ENCODE results near the gene SLC46A3.

SLC46A3 gene

DNA sequence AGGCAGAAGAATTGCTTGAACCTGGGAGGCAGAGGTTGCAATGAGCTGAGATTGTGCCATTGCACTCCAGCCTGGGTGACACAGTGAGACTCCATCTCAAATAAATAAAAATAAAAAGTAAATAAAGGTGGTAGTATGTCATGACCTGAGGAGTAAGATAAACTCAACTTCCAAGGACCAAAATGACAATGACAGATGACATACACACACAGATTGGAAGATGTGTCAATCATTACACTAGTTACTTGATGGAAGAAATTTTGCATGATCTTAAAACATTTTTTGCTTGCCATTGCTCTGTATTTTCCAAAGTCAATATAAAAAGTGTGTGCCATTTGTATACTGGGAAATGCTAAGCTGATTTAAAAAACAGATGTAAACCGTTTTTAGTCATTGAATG is 4.1 kb downstream of the SLC46A3 start:
- Histone ChIP-seq H3K4me1 (ENCODE audit: control insufficient read depth, insufficient read depth, low read length) (no peaks in the 10 kb centered on the region; the same call in 1 of the 2 replicates), H3K27ac (ENCODE audit: extremely low read depth, low read depth, low read length) (no peak overlapping the region), H3K36me3 (ENCODE audit: control insufficient read depth in 2 of 2, insufficient read depth in 1 of 2, low read length in 2 of 2) (peaks cover 0 to 4% of the 10 kb centered on the region in 2 experiments; a peak in 1 of 3 replicates), H3K4me3 (ENCODE audit: low read depth, low read length) (no peak overlapping the region), H3K9me3 (ENCODE audit: control insufficient read depth, insufficient read depth, low read depth, low read length) (no peaks in the 10 kb centered on the region)
- ChIA-PET CTCF (no interaction called here), POLR2A (no interaction called here)
- TF ChIP-seq, protein P1, sequence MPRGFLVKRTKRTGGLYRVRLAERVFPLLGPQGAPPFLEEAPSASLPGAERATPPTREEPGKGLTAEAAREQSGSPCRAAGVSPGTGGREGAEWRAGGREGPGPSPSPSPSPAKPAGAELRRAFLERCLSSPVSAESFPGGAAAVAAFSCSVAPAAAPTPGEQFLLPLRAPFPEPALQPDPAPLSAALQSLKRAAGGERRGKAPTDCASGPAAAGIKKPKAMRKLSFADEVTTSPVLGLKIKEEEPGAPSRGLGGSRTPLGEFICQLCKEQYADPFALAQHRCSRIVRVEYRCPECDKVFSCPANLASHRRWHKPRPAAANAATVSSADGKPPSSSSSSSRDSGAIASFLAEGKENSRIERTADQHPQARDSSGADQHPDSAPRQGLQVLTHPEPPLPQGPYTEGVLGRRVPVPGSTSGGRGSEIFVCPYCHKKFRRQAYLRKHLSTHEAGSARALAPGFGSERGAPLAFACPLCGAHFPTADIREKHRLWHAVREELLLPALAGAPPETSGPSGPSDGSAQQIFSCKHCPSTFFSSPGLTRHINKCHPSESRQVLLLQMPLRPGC (tag by site-specific recombination; IDR thresholded peaks at IDR 0.05): no peak
- TF ChIP-seq ZNF449 (tag by site-specific recombination; IDR thresholded peaks at IDR 0.05) (no peak), ZNF544 (tag by site-specific recombination; IDR thresholded peaks at IDR 0.05) (no peak), ZNF433 (tag by site-specific recombination; IDR thresholded peaks at IDR 0.05; ENCODE audit: low read depth) (no peak), ZNF221 (tag by site-specific recombination; IDR thresholded peaks at IDR 0.05; ENCODE audit: borderline replicate concordance) (no peak), RBAK (tag by site-specific recombination; IDR thresholded peaks at IDR 0.05) (no peak)

DNA sequence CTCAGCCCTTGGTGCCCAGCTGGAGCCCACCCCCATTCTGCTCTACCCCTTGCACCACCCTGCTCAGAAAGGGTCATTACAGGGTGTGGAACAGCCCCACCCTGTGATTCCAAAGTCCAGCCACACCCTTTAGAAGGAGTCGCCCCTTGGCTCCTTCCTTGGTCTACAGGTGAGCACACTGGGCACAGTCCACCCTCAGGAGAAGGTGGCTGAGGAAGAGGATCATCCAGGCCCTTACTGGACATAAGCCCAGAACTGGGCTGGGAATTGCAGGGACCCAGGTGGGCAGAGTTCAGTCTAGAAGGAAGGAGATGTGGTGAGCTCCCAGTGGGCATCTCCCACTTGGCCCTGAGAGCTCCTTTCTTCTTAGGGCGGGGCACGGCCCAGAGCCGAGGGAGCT is 8.6 kb downstream of the SLC46A3 start:
- ChIA-PET POLR2A (no interaction called here), CTCF (no interaction called here)
- Histone ChIP-seq H3K4me3 (ENCODE audit: low read depth, low read length) (no peak overlapping the region), H3K36me3 (ENCODE audit: control insufficient read depth in 2 of 2, insufficient read depth in 1 of 2, low read length in 2 of 2) (peaks cover 0 to 7% of the 10 kb centered on the region in 2 experiments; a peak in 1 of 3 replicates), H3K27ac (ENCODE audit: extremely low read depth, low read depth, low read length) (no peak overlapping the region), H3K9me3 (ENCODE audit: control insufficient read depth, insufficient read depth, low read depth, low read length) (no peaks in the 10 kb centered on the region), H3K4me1 (ENCODE audit: control insufficient read depth, insufficient read depth, low read length) (no peaks in the 10 kb centered on the region)
- no peak for TF ChIP-seq ZNF292 (tag by site-specific recombination; IDR thresholded peaks at IDR 0.05; ENCODE audit: borderline replicate concordance, low read depth)
- peak; percentile 90 for TF ChIP-seq KLF1 (tag by site-specific recombination; IDR thresholded peaks at IDR 0.05)

DNA sequence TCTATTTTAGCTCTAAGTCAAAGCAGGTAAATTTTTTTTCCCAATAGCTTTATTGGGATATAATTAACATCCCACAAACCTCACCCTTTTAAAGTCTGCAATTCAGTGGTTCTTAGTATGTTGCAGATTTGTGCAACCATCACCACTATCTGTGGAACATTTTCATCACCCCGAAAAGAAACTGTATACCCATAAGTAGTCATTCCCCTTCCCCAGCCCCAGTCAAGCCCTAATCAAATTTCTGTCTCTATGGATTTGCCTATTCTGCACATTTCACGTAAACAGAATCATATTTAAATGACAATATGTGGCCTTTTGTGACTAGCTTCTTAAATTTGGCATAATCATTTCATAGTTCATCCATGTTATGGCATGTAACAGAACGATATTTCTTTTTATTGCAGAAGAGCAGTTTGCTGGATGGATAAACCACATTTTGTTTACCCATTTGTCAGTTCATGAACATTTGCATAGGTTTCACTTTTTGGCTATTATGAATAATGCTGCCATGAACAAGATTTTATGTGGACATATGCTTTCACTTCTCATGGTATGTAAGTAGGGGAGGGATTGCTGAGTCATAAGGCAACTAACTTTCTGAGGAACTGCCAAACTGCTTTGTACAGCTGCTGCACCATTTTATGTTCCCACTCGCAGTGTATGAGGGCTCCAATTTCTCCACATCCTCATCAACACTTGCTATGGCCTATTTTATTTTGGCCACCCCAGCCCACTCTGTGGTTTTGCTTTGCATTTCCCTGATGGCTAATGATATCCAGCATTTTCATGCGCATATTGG is 10.9 kb downstream of the SLC46A3 start:
- no peak overlapping the region for H3K27ac ChIP-seq (ENCODE audit: extremely low read depth, low read depth, low read length)
- ChIA-PET POLR2A (no interaction called here), CTCF (no interaction called here)
- TF ChIP-seq ZNF548 (tag by site-specific recombination; IDR thresholded peaks at IDR 0.05) (no peak), KLF10 (tag by site-specific recombination; IDR thresholded peaks at IDR 0.05) (no peak), ZNF473 (tag by site-specific recombination; IDR thresholded peaks at IDR 0.05) (no peak), ZEB2 (tag by site-specific recombination; IDR thresholded peaks at IDR 0.05) (no peak), SP2 (tag by site-specific recombination; IDR thresholded peaks at IDR 0.05) (no peak)
- TF ChIP-seq, protein P2, sequence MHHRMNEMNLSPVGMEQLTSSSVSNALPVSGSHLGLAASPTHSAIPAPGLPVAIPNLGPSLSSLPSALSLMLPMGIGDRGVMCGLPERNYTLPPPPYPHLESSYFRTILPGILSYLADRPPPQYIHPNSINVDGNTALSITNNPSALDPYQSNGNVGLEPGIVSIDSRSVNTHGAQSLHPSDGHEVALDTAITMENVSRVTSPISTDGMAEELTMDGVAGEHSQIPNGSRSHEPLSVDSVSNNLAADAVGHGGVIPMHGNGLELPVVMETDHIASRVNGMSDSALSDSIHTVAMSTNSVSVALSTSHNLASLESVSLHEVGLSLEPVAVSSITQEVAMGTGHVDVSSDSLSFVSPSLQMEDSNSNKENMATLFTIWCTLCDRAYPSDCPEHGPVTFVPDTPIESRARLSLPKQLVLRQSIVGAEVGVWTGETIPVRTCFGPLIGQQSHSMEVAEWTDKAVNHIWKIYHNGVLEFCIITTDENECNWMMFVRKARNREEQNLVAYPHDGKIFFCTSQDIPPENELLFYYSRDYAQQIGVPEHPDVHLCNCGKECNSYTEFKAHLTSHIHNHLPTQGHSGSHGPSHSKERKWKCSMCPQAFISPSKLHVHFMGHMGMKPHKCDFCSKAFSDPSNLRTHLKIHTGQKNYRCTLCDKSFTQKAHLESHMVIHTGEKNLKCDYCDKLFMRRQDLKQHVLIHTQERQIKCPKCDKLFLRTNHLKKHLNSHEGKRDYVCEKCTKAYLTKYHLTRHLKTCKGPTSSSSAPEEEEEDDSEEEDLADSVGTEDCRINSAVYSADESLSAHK (tag by site-specific recombination; IDR thresholded peaks at IDR 0.05): no peak
- H3K9me3 ChIP-seq (ENCODE audit: control insufficient read depth, insufficient read depth, low read depth, low read length): no peaks in the 10 kb centered on the region
- H3K4me1 ChIP-seq (ENCODE audit: control insufficient read depth, insufficient read depth, low read length): no peaks in the 10 kb centered on the region
- H3K4me3 ChIP-seq (ENCODE audit: low read depth, low read length): no peak overlapping the region
- H3K36me3 ChIP-seq (ENCODE audit: control insufficient read depth in 2 of 2, insufficient read depth in 1 of 2, low read length in 2 of 2): peaks cover 0 to 8% of the 10 kb centered on the region in 2 experiments; a peak in 1 of 3 replicates
